Adrenal gland (tissue), 5 donors: Measurements from ENCODE around the gene ASTL.

ENCODE experiments used
- CTCF ChIP-seq, 6 experiments: fragments of 450-650 bp in 4 of 6; fragments of 200-600 bp in 2 of 6; sonication (generic) in 1 of 6; IDR thresholded peaks; 1 replicate in 5 of 6; 2 replicates in 1 of 6; pipeline versions ENCODE4 v1.5.1 to v1.8.0; 2016 to 2021; ENCODE audit warnings: antibody characterized with exemption in 6 of 6, mild to moderate bottlenecking in 2 of 6, moderate library complexity in 1 of 6
- POLR2A ChIP-seq, 2 donors: fragments of 450-650 bp; IDR thresholded peaks; one replicate each; pipeline ENCODE4 v1.6.1; 2017; ENCODE audit warnings: antibody characterized with exemption in 2 of 2, mild to moderate bottlenecking in 2 of 2, moderate library complexity in 1 of 2
- donor health status: DM: no; HTN: no; CAD: no.

GRCh38 chr2:96184989-96185388 lies 46.7 kb upstream of the ASTL start:
- TF ChIP-seq CTCF (IDR thresholded peaks at IDR 0.05) (no peak), POLR2A (IDR thresholded peaks at IDR 0.05) (no peak)
